ENCODE results near the gene PARP16.
"Not testable (repeated sequence)": the region's sequence is repeated elsewhere in the genome, so short reads cannot be mapped to it uniquely, and the experiment has no call there.

The PARP16 gene

DNA sequence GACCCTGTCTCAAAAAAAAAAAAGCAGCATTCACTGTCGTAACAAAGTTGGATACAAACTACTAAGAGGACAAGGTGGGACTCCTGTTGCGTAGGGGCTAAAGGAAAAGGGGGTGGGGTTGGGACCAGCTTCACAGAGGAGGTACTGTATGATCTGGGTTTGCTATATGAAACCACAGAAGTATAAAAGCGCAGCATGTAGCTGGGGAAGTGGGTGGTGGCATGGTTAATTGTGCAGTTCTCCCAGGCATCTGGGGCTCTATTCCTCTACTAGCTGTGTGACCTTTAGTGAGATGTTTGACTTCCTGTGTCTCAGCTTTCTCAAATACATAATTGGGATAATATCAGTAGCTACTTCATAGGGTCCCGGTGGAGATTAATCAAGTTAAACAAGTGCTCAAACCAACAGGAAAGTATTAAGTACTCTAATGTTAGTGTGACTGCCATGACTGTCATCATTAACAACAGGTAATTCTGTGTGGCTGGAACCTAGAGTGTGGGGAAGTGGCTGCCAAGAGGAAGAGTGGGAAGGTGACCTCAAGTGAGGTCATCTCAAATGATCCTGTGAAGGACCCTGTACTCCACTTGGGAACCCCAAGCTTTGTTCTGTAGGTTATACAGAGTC, 11.5 kb downstream of the PARP16 start:
- no peak for DNase-seq

DNA sequence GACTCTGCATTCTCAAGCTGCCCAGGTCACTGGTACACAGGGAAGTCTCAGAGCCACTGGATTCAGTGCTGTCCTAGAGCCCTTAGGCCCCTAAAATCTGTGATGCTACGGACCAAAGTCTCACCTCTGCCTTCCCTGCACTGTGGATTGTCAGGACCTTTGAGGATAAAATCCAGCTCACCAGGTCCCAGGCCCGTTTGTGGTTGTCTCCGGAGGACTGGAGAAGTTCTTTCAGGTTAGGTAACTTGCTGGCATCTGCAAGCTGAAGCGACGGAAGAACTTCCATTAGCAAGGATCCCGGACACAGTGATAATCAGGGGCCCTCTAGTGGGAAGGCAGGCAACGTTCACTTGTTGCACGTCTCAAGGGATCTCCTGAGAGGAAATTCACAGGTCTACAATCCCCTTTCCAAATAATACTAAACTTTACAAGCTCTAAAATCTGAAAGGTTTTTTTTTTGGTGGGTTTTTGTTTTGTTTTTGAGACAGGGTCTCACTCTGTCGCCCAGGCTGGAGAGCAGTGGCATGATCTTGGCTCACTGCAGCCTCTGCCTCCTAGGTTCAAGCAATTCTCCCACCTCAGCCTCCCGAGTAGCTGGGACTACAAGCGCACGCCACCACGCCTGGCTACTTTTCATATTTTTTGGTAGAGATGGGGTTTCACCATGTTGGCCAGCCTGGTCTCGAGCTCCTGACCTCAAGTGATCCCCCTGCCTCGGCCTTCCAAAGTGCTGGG, 15.7 kb downstream of the PARP16 start:
- DNase-seq, result not testable (repeated sequence)

DNA sequence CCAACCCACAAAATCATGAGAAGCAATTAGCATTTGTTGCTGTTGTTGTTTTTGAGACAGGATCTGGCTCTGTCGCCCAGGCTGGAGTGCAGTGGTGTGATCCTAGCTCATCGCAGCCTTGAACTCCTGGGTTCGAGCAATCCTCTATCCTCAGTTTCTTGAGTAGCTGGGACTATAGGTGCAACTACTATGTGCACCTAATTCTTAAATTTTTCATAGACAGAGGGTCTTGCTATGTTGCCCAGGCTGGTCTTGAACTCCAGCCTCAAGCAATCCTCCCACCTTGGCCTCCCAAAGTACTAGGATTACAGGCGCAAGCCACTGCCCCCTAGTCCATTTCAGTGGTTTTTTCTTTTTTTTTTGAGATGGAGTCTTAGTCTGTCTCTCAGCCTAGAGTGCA, 18.3 kb downstream of the PARP16 start:
- no peak for DNase-seq

DNA sequence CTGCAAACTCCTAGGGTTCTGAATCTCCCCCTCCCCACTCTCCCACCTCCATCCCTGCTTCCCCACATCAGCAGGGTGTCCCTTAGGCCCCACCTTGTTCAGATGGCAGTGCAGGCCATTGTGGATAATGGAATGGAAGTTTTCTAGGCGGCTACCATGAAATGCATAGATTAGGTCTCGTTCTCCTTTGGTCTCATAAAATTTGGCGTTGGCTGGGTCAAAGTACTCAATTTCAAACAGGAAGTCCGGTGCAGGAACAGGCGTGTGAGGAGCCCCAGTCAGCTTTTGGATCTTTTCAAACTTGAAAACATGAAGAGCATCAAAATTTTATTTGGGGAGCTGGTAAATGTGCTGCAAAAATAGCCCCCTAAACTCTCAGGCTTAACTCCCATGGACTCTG, 20.2 kb downstream of the PARP16 start:
- DNase-seq, result no peak

DNA sequence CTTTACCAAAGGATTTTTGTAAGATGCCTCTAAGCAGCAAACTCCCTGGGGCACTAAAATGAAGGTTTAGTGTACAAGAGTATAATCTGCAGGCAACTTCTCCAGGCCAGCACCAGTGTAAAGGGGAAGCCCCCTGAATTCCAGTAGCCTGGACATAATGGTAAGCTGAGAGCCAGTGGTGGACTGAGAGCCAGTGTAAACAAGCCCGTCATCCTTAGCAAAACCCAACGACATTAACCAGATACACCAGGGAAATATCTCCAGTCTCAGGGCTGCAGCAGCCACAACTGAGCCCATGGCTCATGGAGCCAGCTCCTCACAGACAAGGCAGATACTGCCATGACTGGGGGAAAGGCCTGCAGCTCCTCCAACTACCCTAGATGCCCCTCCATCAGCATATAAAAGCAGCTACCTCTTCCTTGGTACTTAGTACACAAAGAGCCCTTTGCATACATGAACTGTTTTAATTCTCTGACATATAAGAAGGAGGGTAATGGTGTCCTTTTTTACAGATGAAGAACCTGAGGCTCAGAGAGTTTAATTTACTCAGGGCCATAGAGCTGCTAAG, 21.7 kb downstream of the PARP16 start:
- no peak for DNase-seq

DNA sequence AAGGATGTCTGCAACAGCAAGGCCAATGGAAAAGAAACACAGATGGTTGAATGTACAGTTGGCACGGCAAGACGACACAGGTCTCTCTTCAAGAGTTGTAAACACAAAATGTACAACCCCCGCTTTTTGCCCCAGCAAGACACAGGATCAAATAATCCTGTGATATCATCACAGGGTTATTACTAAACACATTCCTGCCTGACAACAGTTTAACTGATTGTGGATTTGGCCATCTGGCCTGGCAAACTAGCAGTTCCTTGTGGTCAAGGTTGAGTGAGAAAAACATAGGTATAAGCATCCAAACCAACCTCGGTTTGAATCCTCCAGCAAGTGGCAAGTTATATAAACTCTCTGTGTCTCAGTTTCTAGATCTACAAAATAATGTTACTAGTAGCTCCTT, 23.4 kb downstream of the PARP16 start:
- DNase-seq, result no peak

DNA sequence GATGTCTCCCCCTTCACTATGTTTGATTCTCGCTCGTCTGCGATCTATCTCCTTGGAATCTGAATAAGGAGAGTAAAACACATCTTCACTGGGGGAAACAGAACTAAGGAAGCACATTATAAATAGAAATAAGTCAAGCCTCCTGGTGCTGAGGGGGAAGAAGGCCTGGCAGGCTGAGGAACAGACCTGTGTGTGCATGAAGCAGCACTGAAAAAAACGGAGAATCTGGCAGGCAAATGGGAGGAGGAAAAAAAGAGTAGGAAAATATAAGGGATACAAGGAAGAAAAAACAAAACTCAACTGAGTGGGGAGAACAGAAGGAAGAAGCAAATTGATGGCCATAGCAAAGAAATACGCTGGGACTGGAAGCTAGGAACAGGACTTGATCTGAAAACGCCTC, 25.7 kb downstream of the PARP16 start:
- no peak for DNase-seq

DNA sequence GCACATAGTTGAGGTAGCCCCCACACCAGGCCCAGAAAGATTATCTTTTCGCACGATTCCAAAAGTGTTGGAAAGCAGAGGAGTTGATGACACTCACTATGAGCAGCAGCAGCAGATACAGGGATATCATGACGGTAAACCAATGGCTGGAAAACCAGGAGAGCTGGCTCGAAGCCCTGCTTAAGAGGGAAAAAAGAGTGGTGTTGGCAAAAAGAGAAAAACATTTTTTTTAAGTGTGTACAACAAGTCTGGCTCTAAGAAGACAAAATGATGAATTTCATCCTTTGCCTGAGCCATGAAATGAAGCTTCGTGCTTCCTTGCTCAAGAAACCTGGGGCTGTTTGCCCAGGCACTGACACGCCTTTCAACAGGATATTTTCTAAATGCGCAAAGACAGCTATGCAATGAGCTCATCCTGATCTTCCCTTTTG, 27.3 kb downstream of the PARP16 start:
- DNase-seq, result no peak

DNA sequence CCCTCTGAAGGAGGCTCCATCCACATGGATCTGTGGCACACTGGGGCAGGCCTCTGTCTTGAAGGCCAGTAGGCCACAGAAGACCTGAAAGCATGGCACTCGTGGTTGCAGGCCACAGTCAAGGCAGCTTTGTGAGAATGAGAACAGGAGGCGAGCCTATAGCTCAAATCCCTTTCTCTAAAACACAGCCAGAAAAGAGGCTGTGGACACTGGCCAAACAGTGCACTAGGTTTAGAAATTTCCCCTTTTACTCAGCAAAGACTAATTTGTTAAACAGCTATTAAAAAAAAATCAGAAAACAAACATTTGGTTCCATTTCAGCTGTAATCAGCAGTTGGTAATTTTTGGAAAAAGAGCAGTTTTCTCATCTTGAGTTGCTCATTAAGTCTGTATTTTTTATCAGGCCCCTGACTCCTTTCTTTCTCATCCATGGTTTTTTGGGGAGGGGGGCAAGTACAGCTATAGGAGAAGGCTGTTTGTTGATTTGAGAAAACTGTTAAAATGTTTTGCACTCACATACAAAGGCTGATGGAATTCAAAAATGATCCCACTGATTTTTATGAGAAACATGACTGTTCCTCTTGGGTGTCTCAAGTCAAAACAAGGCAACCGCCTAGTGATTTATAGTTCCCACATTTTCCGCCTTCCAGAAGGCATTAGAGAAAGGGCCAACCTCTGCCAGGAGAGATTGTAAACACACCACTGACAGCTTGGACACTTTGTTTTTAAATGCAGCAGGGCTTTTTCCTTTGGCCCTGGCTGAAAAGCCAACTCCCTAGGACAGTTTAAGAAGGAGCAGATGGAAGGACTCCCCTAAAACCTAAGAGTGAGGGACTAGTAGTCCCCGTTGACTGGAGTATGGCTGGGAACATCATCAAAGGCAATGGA, 28.1 kb downstream of the PARP16 start:
- no peak for DNase-seq

DNA sequence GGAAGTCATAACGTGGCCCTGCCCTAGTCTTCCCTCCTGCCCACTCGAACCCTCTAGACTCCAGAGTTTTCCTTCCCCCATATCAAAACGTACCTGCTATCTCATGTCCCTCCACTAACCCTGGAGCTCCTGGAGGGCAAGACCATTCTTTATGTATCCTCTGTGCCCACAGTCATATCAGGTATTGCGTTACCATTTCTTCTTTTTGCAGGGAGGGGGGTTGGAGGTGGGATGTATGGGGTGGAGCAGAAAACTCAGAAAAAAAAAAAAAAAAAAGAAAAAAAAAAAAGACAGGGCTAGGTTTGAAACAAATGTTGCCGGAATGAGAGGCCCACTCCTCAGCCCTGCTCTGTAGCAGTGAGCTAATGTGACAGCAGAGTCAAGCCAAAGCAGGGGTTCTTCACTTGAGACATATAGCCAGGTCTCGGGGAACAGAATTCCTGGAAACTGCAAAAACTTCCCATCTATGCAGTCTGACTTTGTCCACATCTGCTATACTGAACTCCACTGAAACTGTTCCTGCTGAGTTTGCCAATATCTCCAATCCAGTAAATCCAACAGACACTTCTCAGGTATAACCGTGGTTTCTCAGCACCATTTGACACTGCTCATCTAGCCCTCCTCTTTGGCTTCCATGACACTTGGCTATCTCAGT, 31.1 kb downstream of the PARP16 start:
- no peak for DNase-seq

DNA sequence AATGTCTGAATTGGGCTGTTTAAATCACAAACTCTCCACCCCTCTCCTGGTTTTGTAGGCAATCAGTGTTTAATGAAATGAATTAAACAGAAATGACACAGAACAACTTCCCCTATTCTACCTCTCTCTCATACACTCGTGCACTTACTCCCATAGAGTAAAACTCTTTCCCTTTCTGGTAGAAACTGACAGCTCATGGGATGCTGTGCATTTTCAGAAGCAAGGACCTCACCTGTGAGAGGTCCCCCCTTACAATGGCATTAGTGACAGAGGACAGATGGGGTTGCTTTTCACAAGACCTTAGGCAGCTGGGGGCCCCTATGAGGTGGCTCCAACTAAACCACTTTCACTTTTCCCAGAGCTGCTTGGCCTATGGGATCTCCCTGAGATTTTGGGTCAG, 31.9 kb downstream of the PARP16 start:
- DNase-seq, result no peak

DNA sequence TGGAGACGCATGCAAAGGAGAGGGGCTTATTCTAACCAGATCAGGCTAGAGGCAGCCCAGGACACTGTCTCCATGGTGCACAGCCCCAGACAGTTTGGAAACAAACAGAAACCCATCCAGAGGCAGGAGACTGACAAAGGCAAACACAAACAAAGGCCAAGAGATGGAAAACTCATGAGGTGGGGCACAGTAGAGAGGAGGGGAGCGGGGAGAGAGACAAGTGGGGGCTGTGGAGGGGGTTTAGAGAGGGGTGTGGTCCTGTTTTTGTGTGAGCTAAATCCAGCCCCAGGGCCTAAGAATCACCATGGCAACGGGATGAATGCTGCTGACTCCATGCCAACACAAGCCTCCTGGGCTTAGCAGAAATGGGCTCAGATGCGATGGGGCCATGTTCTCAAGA, 32.3 kb downstream of the PARP16 start:
- DNase-seq, result no peak

DNA sequence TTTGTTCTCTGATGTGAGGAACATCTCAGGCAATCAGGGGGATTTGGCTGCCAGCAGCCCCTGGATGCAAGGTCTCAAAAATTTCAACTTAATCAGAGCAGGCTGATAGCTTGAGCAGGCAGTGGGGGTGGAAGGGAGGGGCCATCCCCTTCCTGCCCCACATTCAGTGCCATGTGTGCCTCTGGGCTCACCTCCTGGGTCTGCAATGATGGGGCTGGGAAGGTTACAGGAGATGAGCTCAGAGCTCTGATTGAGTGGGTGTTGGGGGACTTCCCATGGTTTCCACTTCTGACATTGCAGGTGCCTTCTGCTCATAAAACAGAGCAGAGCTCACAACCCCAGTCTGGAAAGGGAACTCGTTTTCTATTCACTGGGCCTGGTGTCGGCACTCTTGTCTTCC, 37.0 kb downstream of the PARP16 start:
- no peak for DNase-seq

DNA sequence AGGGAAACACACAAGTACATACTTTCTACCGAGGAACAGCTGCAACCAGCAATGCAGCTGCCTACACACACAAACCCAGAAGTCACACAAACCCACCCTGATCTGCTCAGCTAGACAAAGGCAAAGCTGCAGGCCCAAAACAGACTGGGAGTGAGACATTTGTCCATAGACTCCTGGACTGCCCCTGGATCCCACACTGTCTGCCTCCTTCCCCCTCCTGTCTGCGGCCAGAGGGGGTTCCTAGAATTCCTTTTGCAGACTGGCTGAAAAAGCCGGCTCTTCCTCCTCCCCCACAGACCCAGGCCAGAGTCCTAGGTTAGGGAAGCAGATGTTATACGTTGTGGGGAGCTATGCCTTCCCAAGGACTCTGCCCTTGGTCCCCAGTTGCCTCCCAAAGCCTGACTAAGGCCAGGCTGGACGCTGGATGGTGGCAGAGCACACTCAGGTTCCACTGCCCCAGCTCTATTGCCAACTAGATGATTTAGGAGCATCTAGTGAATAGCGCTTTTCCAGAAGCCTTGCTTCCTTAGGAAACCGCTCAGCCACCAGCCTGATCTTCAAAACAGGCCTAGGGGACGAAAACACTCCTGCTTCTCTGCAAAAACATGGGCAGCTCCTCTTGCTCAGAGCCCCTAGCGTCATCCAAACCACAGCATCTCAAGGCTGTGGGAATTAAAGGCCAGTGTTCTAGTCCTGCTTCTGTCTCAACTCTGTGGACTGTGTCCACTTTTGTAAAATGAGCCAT, 38.0 kb downstream of the PARP16 start:
- no peak for DNase-seq

DNA sequence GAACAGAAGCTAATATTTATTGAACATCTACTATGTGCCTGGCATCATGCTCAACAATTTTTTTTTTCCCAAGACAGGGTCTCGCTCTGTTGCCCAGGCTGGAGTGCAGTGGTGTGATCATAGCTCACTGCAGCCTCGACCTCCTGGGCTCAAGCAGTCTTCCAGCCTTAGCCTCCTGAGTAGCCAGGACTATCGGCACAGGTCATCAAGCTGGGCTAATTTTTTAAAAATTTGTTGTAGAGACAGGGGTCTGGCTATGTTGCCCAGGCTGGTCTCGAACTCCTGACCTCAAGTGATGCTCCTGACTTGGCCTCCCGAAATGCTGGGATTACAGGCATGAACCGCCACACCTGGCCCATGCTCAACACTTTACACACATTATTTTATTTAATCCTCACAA, 39.7 kb downstream of the PARP16 start:
- DNase-seq, result no peak

DNA sequence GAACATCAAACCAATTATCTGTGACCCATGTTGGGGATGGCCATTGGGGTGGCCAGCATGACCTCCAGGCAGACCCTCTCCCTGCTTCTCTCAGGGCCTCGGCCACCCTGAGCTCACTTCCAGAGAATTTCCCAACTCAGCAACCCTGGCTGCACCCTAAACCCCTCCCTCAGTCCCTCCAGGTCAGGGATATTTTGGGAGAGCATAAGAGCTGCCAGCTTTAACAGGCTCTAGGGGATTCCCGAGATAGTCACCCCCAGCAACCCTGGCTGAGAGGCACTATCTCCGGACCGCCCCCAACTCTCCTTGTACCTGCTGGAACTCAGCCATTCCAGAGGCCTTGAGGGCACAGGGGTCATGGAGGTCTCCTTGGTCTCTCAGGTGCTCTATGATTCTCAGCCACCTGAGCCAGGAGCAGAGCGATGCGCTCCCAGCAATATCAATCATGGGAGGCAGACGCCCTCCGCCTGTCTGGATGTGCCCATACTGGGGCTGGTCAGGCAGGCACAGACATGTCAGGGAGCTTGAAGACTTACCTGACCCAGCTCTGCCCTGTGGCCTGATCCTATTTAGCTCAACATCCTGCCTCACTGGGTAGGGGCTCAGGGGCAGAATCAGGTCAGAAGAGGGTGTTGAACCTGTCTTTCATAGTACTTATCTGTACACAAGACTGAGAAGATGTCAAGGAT, 40.5 kb downstream of the PARP16 start:
- DNase-seq, result no peak

DNA sequence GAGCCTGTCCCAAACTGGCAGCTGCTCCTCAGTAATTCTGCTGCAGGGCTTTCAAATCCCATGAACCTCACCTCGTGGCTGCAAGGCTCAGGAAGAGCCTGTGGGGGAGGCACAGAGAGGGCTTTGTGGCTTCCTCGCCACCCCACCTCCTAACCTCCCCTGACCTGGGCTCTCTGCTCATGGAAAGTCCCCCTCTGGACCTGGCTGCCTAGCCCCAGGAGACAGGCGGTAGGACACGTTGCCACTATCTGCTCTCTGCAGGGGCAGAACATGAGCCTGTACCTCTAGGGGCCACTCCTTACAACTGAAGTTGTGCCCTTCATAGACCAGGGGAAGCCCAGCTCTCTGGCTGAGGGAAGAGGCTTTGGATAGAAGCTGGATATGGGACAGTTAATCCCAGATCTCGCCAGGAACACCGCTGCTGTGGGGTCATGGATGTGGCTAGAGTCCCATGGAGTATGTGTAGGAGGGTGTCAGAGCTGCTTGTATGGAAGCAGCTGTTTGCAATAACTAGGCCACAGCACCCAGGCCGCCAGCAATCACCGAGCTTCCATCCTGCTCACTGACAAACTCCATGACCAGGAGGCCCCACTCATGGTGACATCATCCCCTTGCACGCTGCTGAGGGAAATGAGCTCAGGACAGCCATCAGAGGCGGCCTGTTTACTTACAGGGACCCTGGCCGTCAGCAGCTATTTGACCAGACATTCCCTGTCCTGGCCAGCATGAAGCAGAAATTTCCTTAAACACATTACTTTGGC, 41.4 kb downstream of the PARP16 start:
- DNase-seq, result no peak

DNA sequence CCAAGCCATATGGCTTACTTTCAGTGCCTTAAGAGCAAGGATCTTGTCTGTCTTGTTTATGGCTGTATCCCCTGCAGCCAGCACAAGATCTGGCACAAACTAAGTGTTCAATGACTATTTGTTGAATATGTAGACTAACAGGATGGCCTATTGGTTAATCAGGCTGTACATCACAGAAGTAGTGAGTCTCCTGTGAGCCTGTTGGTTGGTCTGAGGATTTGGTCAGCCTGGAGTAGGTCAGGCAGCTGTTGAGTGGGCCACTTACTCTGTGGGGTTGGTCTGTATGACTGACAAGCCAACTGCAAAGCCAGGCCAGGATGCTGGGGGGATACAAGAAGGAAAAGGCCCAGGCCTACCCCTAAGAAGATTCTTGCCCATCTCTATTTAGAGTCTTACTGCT, 42.0 kb downstream of the PARP16 start:
- DNase-seq, result no peak

DNA sequence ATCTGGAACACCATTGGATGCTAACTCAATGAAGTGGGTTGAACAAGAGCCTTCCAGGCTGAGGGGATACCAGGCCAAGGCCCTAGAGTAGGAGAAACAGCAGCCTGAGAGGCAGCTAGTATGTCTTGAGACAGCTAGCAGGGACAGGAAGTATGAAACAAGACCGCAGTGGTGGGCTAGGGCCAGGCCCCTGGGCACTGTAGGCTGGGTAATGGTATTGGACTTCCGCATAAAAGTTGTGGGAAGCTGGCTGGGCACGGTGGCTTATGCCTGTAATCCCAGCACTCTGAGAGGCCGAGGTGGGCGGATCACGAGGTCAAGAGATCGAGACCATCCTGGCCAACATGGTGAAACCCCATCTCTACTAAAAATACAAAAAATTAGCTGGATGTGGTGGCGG, 50.2 kb downstream of the PARP16 start:
- not testable (repeated sequence) for DNase-seq

DNA sequence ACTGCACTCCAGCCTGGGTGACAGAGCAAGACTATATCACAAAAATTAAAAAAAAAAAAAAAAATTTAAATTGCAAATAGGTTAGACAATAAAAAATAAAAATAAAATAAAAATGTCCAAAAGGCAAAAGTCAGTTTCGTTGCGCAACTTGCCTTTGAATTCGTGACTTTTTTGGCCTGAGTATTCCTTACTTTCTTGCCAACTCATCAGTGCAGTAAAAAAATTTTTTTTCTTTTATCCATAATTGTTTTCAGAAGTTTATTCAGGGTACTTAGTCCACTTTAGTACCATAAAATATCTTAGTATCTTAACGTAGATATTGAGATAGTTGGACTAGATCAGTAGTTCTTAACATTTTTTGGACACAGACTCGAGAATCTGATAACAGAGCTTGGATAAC, 53.0 kb downstream of the PARP16 start:
- no peak for DNase-seq

DNA sequence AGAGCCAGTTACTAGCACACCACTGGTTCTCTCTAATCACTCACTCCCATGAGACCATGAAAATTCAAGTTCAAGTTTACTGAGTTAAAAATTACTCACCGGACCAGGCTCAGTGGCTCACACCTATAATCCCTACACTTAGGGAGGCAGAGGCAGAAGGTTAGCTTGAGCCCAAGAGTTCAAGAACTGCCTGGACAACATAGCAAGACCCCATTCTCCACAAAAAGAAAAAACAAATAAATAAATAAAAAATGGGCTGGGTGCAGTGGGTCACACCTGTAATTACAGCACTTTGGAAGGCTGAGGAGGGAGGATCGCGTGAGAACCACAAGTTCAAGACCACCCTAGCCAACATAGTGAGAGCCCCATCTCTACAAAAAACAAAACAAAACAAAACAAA, 54.2 kb downstream of the PARP16 start:
- no peak for DNase-seq
